CD14-positive monocyte (primary cell): Measurements from ENCODE around the gene LAMB4. TPM values are rescaled to one million over a fixed set of nuclear protein-coding genes. Genes with fewer than 3 reads are reported as not detected.

Experiments used
- DNase-seq, 3 donors: peaks; one replicate each; pipeline ENCODE4 v3.0.0-alpha.2; 2011 to 2022
- H2AFZ ChIP-seq: 2 replicates; pipeline ENCODE4 v1.6.0; 2012; ENCODE audit warnings: mild to moderate bottlenecking, low read depth, low read length, inconsistent platforms; ENCODE audit not compliant: insufficient read depth, poor library complexity, severe bottlenecking
- H3K27ac ChIP-seq, 2 donors: 1 replicate in 1 of 2; 2 replicates in 1 of 2; pipeline ENCODE4 v1.5.1; 2012 to 2013; ENCODE audit warnings: low read length in 2 of 2, control low read depth in 1 of 2, inconsistent platforms in 1 of 2, low read depth in 1 of 2, mild to moderate bottlenecking in 1 of 2
- H3K27me3 ChIP-seq, 2 donors: one replicate each; pipeline versions ENCODE4 v1.6.0 to v1.6.1; 2011 to 2013; ENCODE audit warnings: low read length in 2 of 2; ENCODE audit not compliant: control insufficient read depth in 2 of 2, insufficient read depth in 2 of 2
- H3K36me3 ChIP-seq, 2 donors: replicated peaks in 1 of 2; 1 replicate in 1 of 2; 2 replicates in 1 of 2; pipeline versions ENCODE4 v1.5.1 to v1.6.1; 2012 to 2013; ENCODE audit warnings: low read length in 2 of 2, control low read depth in 1 of 2, inconsistent platforms in 1 of 2, mild to moderate bottlenecking in 1 of 2; ENCODE audit not compliant: insufficient read depth in 2 of 2, control insufficient read depth in 1 of 2
- H3K4me1 ChIP-seq, 2 donors: 1 replicate in 1 of 2; 2 replicates in 1 of 2; pipeline versions ENCODE4 v1.5.1 to v1.6.1; 2012 to 2013; ENCODE audit warnings: low read length in 2 of 2, control low read depth in 1 of 2, inconsistent platforms in 1 of 2, mild to moderate bottlenecking in 1 of 2, moderate library complexity in 1 of 2; ENCODE audit not compliant: insufficient read depth in 2 of 2, control insufficient read depth in 1 of 2
- H3K4me2 ChIP-seq: replicated peaks from 2 replicates; pipeline ENCODE3; 2012; ENCODE audit warnings: low read length, moderate library complexity, mild to moderate bottlenecking; ENCODE audit not compliant: poor library complexity, severe bottlenecking; ENCODE audit errors: extremely low read depth
- H3K4me3 ChIP-seq, 3 experiments: fragments of 200-600 bp in 1 of 3; sonication (generic) in 1 of 3; replicated peaks in 1 of 3; 1 replicate in 2 of 3; 2 replicates in 1 of 3; pipeline ENCODE4 v1.5.1; 2011 to 2013; ENCODE audit warnings: low read length in 3 of 3, mild to moderate bottlenecking in 3 of 3, control low read depth in 2 of 3, low read depth in 2 of 3, inconsistent platforms in 1 of 3, moderate library complexity in 1 of 3
- H3K79me2 ChIP-seq: 2 replicates; pipeline ENCODE4 v1.6.0; 2012; ENCODE audit warnings: mild to moderate bottlenecking, control low read depth, inconsistent platforms, low read length, moderate library complexity; ENCODE audit not compliant: insufficient read depth
- H3K9ac ChIP-seq: 2 replicates; pipeline ENCODE4 v1.6.0; 2017; ENCODE audit warnings: low read length, mild to moderate bottlenecking; ENCODE audit not compliant: insufficient read depth, poor library complexity, severe bottlenecking
- H3K9me3 ChIP-seq, 2 donors: replicated peaks in 1 of 2; 1 replicate in 1 of 2; 2 replicates in 1 of 2; pipeline versions ENCODE4 v1.5.1 to v1.6.1; 2012 to 2013; ENCODE audit warnings: low read length in 2 of 2, control low read depth in 1 of 2; ENCODE audit not compliant: control insufficient read depth in 1 of 2, insufficient read depth in 1 of 2
- H4K20me1 ChIP-seq: 2 replicates; pipeline ENCODE4 v1.6.0; 2012; ENCODE audit warnings: mild to moderate bottlenecking, low read length, control low read depth, moderate library complexity; ENCODE audit not compliant: insufficient read depth
- H3K27ac Mint-ChIP-seq, 7 donors: one replicate each; pipeline ENCODE4 v1.8.0; 2020; ENCODE audit warnings: mild to moderate bottlenecking in 7 of 7, mixed read lengths in 7 of 7, moderate library complexity in 6 of 7, inconsistent platforms in 2 of 7
- H3K27me3 Mint-ChIP-seq, 3 donors: one replicate each; pipeline ENCODE4 v1.8.0; 2021 to 2022; ENCODE audit warnings: low read depth in 3 of 3, mild to moderate bottlenecking in 3 of 3, mixed read lengths in 3 of 3, moderate library complexity in 3 of 3, inconsistent platforms in 1 of 3
- H3K36me3 Mint-ChIP-seq, 2 donors: one replicate each; pipeline ENCODE4 v1.8.0; 2020; ENCODE audit warnings: mixed read lengths in 2 of 2, inconsistent platforms in 1 of 2, mild to moderate bottlenecking in 1 of 2
- H3K4me1 Mint-ChIP-seq: one replicate; pipeline ENCODE4 v1.8.0; 2020; ENCODE audit warnings: mild to moderate bottlenecking, mixed read lengths
- H3K4me3 Mint-ChIP-seq, 2 donors: one replicate each; pipeline ENCODE4 v1.8.0; 2020; ENCODE audit warnings: mild to moderate bottlenecking in 2 of 2, mixed read lengths in 2 of 2, moderate library complexity in 1 of 2
- H3K9me3 Mint-ChIP-seq, 7 donors: one replicate each; pipeline ENCODE4 v1.8.0; 2020 to 2022; ENCODE audit warnings: mixed read lengths in 7 of 7, mild to moderate bottlenecking in 6 of 7, moderate library complexity in 6 of 7, inconsistent platforms in 2 of 7
- WGBS: methylation state at CpG from one replicate; pipeline ENCODE4 v1.1.5; 2013; ENCODE audit warnings: missing lambda C conversion rate; ENCODE audit not compliant: insufficient coverage; 5-methylcytosine and 5-hydroxymethylcytosine counted together
- intact Hi-C, 2 donors: fragments of 100-400 bp; cut with micrococcal nuclease; formaldehyde crosslinking; loops; one replicate each; pipeline versions ENCODE4 v1.15.0 to v1.15.1; 2023
- polyA plus RNA-seq, 3 donors: library from polyadenylated mRNA; depleted of rRNA in 1 of 3; unstranded in 2 of 3; stranded (reverse) in 1 of 3; fragments of 300-500 nt in 2 of 3; fragments of >200 nt in 1 of 3; fragmentation: Illumina TruSeq in 2 of 3; gene quantifications; 1 replicate in 2 of 3; 2 replicates in 1 of 3; pipeline ENCODE4 v1.2.3, GENCODE V29; 2012 to 2021
- TF ChIP-seq, protein P1 (sequence below): fragments of 200-600 bp; IDR thresholded peaks from one replicate; pipeline ENCODE4 v1.8.0; 2022; ENCODE audit warnings: antibody characterized with exemption, mild to moderate bottlenecking

Gene LAMB4
- polyA plus RNA-seq, 3 donors: not detected

DNA sequence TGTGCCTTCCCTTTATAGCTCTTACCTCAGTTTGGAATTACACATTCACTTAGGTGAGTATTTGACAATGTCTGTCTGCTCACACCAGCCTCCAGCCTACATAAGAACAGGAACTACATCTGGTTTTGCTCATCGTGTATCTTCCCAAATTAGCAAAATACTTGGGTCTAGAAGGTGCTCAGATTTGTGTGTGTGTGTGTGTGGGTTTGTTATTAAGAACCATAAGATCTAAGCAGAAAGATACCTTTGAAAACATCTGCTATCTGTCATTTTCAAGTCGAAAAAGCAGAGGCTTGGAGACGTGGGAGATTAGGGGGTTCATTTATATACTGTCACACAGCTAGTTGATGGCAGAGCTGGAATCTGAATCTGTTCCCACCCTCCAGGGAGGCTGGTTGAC, 14.8 kb upstream of the LAMB4 start:
- no peak overlapping the region for H3K4me3 Mint-ChIP-seq
- Histone ChIP-seq H3K4me1 (no peaks in the 10 kb centered on the region), H3K79me2 (no peaks in the 10 kb centered on the region), H3K9me3 (no peaks in the 10 kb centered on the region), H3K36me3 (no peaks in the 10 kb centered on the region), H4K20me1 (no peaks in the 10 kb centered on the region), H3K9ac (no peak overlapping the region), H2AFZ (no peak overlapping the region), H3K27me3 (peaks cover 0 to 2% of the 10 kb centered on the region in 2 donors), H3K27ac (no peak overlapping the region), H3K4me2 (no peak overlapping the region), H3K4me3 (no peak overlapping the region)
- no peaks in the 10 kb centered on the region for H3K36me3 Mint-ChIP-seq
- no peak for DNase-seq
- H3K27ac Mint-ChIP-seq: no peak overlapping the region
- no CpG with 5 or more reads among the region's 3 CpGs for WGBS
- H3K4me1 Mint-ChIP-seq: no peaks in the 10 kb centered on the region
- TF ChIP-seq, protein P1, sequence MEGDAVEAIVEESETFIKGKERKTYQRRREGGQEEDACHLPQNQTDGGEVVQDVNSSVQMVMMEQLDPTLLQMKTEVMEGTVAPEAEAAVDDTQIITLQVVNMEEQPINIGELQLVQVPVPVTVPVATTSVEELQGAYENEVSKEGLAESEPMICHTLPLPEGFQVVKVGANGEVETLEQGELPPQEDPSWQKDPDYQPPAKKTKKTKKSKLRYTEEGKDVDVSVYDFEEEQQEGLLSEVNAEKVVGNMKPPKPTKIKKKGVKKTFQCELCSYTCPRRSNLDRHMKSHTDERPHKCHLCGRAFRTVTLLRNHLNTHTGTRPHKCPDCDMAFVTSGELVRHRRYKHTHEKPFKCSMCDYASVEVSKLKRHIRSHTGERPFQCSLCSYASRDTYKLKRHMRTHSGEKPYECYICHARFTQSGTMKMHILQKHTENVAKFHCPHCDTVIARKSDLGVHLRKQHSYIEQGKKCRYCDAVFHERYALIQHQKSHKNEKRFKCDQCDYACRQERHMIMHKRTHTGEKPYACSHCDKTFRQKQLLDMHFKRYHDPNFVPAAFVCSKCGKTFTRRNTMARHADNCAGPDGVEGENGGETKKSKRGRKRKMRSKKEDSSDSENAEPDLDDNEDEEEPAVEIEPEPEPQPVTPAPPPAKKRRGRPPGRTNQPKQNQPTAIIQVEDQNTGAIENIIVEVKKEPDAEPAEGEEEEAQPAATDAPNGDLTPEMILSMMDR: no peak
- intact Hi-C loops: no loop called here
- H3K27me3 Mint-ChIP-seq: peaks cover 0 to 6% (median 0%) of the 10 kb centered on the region in 3 donors
- no peaks in the 10 kb centered on the region for H3K9me3 Mint-ChIP-seq

DNA sequence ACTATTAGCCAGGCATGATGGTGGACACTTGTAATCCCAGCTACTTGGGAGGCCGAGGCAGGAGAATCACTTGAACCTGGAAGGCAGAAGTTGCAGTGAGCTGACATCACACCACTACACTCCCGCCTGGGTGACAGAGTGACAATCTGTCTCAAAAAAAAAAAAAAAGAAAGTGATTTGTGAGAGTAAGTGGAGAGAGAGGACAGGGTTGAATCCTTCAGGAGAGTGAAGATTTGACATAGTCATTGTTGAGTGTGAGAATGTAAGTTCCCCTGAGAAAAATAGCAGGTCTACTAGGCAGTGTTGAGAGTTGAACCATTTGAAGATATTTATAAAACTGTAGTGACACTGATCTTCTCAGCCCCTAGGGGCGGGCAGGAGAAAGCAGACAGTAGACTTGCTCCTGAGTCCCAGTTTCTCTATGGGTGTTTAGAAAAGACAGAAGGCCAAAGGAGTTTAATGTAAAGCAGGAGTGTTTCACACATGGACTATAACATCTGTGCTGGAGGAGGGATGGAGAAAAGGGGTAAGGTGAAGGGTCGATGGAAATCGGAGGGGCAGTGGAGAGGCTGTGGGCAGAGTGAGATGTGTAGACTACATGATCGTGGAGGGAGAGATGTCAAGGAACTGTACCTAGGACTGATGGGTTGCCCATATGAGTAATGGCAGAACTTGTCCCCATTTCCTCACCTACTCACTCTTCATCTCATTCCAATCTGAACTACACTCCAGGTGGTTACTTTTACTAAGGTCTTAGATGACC, 13.7 kb upstream of the LAMB4 start:
- no peak overlapping the region for H3K27ac ChIP-seq
- no peaks in the 10 kb centered on the region for H3K4me1 ChIP-seq
- 100% methylated on average over 3 of the region's 6 CpGs for WGBS
- H3K4me3 ChIP-seq: no peak overlapping the region
- TF ChIP-seq, protein P1: no peak
- Mint-ChIP-seq H3K27ac (no peak overlapping the region), H3K27me3 (peaks cover 0 to 3% (median 0%) of the 10 kb centered on the region in 3 donors), H3K36me3 (no peaks in the 10 kb centered on the region), H3K4me1 (no peaks in the 10 kb centered on the region), H3K9me3 (no peaks in the 10 kb centered on the region), H3K4me3 (no peak overlapping the region)
- H3K27me3 ChIP-seq: peaks cover 0 to 2% of the 10 kb centered on the region in 2 donors
- H2AFZ ChIP-seq: no peak overlapping the region
- no peaks in the 10 kb centered on the region for H4K20me1 ChIP-seq
- H3K79me2 ChIP-seq: no peaks in the 10 kb centered on the region
- no peaks in the 10 kb centered on the region for H3K9me3 ChIP-seq
- no peak for DNase-seq
- no peak overlapping the region for H3K4me2 ChIP-seq
- H3K36me3 ChIP-seq: no peaks in the 10 kb centered on the region
- H3K9ac ChIP-seq: no peak overlapping the region
- intact Hi-C loops: no loop called here
